NOMO-1 treated with DMSO at 0.1 percent for 48 hours (cell line): ENCODE measurements around the gene USP36.

Source experiments
- DNase-seq: peaks from one replicate; lab custom pipeline; 2025; ENCODE audit not compliant: unreplicated experiment; lab: John Stamatoyannopoulos, UW

Gene USP36

GRCh38 chr17:78794399-78794798 is 46.2 kb downstream of the USP36 start:
- no peak for DNase-seq

GRCh38 chr17:78793968-78794367 is 46.6 kb downstream of the USP36 start:
- DNase-seq, result no peak

- DNase-seq, result no peak
These were observed 47.2 kb downstream of the USP36 start for GRCh38 chr17:78793415-78793814.

- DNase-seq, result no peak
These were observed 48.5 kb downstream of the USP36 start for GRCh38 chr17:78791840-78792709.

- DNase-seq, result no peak
These were observed 50.1 kb downstream of the USP36 start for GRCh38 chr17:78790552-78790951.

- DNase-seq, result no peak
These were observed 50.9 kb downstream of the USP36 start for GRCh38 chr17:78789663-78790181.

GRCh38 chr17:78789149-78789662 is 51.4 kb downstream of the USP36 start:
- no peak for DNase-seq

GRCh38 chr17:78788451-78788850 is 52.2 kb downstream of the USP36 start:
- DNase-seq, result no peak

GRCh38 chr17:78787444-78787843 is 53.2 kb downstream of the USP36 start:
- no peak for DNase-seq

- no peak for DNase-seq
These were observed 55.0 kb downstream of the USP36 start for GRCh38 chr17:78785663-78786057.

- DNase-seq, result no peak
These were observed 55.5 kb downstream of the USP36 start for GRCh38 chr17:78785011-78785662.

GRCh38 chr17:78784352-78784751 is 56.3 kb downstream of the USP36 start:
- no peak for DNase-seq

- DNase-seq, result no peak
These were observed 56.8 kb downstream of the USP36 start for GRCh38 chr17:78783711-78784324.

- DNase-seq, result no peak
These were observed 58.7 kb downstream of the USP36 start, which contains the start of gene CYTH1 for GRCh38 chr17:78781893-78782304. CYTH1 (minus strand) TSS chr17:78782273; CDS start chr17:78782223, 50 bp downstream.

- peak; percentile 25 for DNase-seq
These were observed 59.3 kb downstream of the USP36 start for GRCh38 chr17:78781104-78781892.

GRCh38 chr17:78780335-78780734 is 60.3 kb downstream of the USP36 start:
- no peak for DNase-seq

GRCh38 chr17:78779850-78780249 is 60.8 kb downstream of the USP36 start:
- DNase-seq, result no peak

- DNase-seq, result peak; percentile 49
These were observed 61.3 kb downstream of the USP36 start for GRCh38 chr17:78779286-78779651.

- DNase-seq, result no peak
These were observed 62.7 kb downstream of the USP36 start for GRCh38 chr17:78777881-78778280.

- peak; percentile 40 for DNase-seq
These were observed 65.5 kb downstream of the USP36 start for GRCh38 chr17:78774956-78775571.
